HG03521 (cell line): ENCODE results near the gene LTBP2.

Source experiments
- ATAC-seq: cut with Tn5 transposase; IDR thresholded peaks from one replicate; pipeline ENCODE4 v1.9.1; 2021; ENCODE audit warnings: mild to moderate bottlenecking, moderate library complexity; ENCODE audit not compliant: unreplicated experiment

Gene LTBP2

DNA sequence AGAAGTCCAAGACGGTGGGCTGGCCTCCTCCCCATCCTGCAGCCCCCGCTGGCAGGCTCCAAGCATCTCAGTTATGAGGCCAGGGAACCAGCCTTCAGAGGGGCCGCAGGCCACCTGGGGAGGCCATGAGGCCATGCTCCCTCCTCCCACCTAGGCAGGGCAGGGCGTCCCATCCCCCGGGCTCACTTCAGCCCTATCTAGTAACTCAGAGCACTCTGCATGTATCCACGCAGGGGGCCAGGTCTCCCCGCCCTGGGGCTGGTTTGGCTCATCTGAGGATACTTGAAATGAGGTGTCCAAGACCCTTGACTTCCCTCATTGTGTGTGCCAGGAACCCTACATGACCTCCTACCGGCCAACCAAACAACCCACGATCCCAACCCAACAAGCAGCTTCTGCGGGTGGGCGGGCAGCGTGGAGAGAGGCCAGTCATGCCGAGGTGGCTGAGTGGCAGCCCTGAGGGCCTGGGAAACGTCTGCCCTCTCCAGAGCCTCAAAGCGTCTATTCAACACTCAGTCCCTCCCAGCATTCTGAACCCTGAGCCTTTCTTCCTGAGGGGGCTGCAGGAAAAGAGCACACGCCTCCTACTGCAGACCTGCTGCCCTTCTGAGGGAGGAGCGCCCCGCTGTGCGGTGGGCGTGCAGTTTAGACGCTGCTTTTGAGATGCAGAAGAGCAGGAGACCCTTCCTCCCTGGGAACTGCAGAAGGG lies 101.7 kb downstream of the LTBP2 start:
- ATAC-seq, result no peak

GRCh38 chr14:74509587-74510222 lies 102.3 kb downstream of the LTBP2 start:
- ATAC-seq, result no peak

- no peak for ATAC-seq
These were observed 103.1 kb downstream of the LTBP2 start for GRCh38 chr14:74508844-74509428.

DNA sequence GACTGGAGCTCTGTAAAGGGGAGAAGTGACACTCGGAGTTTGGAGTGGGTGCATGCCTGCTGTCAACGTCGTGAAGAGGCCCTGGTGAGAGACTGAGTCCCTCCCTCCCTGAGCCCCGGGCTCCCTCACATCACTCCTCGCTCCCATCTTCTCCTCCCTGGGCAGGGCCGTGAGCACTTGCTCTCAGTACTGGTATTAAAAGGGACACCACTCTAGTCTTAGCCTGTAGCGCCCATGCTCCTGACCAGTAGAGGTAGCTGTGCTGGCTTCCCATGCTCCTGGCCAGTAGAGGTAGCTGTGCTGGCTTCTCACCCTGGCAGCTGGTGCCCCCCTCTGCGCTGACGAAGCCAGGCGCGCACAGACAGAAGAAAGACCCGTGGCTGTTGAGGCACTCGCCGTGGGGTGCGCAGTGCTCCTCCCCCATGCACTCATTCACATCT lies 103.7 kb downstream of the LTBP2 start:
- no peak for ATAC-seq

- no peak for ATAC-seq
These were observed 104.2 kb downstream of the LTBP2 start for GRCh38 chr14:74507840-74508239.

GRCh38 chr14:74507085-74507484 lies 105.0 kb downstream of the LTBP2 start:
- no peak for ATAC-seq

GRCh38 chr14:74506411-74506851 lies 105.6 kb downstream of the LTBP2 start:
- ATAC-seq, result no peak

DNA sequence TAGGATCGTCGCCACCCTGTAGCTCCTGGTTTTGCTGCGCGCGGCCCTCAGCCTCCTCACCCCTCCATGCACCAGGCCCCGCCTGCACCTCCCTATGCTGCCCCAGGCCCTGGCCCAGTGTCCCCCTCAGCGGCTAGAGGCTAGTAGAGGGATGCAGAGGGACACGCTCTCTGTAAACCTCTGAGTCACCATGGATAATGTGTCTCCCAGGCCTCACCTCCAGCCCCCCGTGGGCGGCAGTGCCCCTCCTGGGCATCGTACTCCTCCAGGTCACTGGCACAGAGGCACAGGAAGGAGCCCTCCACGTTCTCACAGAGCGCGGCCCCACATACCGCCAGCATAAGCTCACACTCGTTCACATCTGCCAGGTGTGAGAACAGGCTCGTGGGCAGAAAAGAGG lies 106.2 kb downstream of the LTBP2 start:
- no peak for ATAC-seq

GRCh38 chr14:74504874-74505720 lies 106.9 kb downstream of the LTBP2 start:
- ATAC-seq, result no peak

- ATAC-seq, result no peak
These were observed 107.6 kb downstream of the LTBP2 start for GRCh38 chr14:74504412-74504811.

- ATAC-seq, result no peak
These were observed 108.1 kb downstream of the LTBP2 start for GRCh38 chr14:74503938-74504335.

DNA sequence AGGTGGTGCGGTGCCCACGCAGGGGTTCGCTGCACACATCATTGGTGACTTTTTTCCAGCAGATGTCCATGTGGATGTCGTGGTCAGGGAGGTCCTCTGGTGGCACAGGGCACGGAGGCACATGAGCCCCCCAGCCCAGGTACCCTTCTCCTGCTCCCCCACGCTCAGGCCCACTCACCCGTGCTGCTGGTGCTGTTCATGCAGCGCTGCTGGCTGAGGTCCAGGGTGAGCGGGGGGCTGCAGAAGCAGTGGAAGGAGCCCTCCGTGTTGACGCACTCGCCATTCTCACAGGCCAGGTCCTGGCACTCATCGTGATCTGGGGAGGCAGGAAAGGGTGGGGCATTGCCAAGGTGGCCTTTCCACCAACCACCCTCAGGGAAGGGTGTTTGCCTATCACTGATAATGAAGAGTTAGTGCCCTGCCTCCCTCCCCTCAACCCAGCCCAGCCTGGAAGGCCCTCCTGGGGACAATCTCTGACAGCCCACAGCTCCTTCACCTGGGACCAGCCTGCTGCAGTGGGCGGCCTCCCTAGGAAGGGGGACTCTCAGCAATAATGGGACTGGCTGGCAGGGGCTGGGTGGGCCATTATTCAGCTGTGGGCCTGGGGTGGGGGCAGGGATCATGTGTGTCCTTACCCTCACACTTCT lies 108.6 kb downstream of the LTBP2 start:
- ATAC-seq, result no peak

- ATAC-seq, result no peak
These were observed 109.6 kb downstream of the LTBP2 start for GRCh38 chr14:74502236-74503019.

DNA sequence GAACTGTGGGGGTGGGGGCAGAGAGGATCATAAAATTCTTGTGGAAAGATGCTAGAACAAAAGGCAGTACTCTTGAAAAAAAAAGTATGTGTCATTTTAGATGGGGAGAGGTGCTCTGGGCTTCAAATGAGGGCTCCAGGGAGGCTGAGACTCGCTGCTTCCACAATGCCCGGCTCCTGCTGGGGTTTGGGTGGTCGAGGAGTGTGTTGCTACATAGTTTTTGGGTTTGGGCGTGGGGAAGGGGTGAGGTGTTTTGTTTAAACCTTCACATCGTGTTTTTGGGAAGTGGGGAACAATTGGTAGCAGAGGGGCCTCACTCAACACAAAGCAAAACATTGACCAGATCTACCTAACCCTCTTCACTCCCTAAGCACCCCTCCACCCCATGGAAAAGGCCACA lies 110.3 kb downstream of the LTBP2 start:
- ATAC-seq, result no peak

DNA sequence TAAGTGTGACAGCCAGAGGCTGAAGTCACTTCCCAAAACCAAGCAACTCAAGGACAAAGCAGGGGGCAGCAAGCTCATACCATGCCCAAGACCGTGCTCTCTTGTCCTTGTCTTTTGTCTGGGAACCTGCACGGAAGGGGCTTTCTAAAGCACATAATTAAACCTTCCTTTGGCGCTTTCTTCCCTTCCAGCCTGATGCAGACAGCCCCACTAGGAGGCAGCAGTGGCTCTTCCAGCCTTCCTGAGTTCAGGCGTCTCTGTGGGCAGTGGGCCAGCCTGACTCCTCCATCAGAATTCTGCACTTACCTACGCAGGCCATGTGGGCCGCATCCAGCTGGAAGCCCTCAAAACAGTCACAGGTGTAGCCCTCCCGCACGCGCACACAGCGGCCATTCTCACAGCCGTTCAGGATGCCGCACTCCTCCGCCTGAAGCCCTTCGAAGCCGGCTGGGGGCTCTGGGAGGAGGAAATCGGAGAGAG lies 110.9 kb downstream of the LTBP2 start:
- ATAC-seq, result no peak

DNA sequence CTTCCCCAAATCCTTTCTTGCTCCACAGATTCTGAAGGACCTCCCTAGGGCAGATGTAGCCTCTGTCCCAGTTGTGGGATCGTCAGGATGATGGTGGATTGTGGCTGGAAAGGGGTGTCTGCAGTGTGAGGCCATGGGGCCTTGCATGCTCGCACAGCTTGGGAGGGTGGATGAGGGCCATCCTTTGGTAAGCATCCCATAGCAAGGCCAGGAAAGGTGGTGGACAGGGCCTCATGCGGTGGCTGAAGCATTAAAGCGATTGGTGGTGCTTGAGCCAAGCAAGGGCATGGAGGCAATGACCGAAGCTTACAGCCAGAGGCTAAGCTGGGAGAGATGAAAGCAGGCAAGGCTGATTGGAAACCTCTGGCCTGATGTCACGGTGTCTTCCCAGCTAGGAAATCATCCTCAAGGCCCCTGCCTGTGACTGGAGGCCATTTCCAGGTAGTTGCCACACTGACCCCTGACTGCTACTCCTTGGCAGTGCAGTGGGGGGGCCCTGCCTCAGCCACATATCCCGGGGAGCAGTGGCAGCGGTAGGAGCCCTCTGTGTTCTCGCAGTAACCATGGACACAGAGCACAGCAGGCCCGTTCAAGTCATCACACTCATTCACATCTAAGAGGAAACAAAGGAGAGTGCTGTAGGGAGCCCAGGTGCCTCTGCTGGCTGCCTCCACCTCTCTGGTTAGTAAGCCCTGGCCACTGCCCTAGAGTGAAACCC lies 111.5 kb downstream of the LTBP2 start:
- no peak for ATAC-seq

- ATAC-seq, result no peak
These were observed 116.7 kb downstream of the LTBP2 start for GRCh38 chr14:74495356-74495755.

GRCh38 chr14:74493343-74494261 lies 118.4 kb downstream of the LTBP2 start, which contains the start of gene ISCA2:
Gene ISCA2 (plus strand): TSS chr14:74493765. CDS start chr14:74493775, 10 bp downstream.
- peak; percentile 88 for ATAC-seq
